Stimulated activated CD4-positive, alpha-beta T cell treated with anti-CD3 and anti-CD28 coated beads, Interleukin-15, amount 100 ng/mL, for 24 hours (primary cell): ENCODE measurements around the gene GNAT1.
A peak's percentile ranks its signal among the peaks of the same experiment; 100 is the strongest.

Experiments
- DNase-seq: peaks from one replicate; pipeline ENCODE4 v3.0.0-alpha.2; 2020

GNAT1 gene

GRCh38 chr3:50182533-50183099, 8.8 kb upstream of the GNAT1 start:
- DNase-seq, result no peak

GRCh38 chr3:50183755-50184154, 7.7 kb upstream of the GNAT1 start:
- DNase-seq, result no peak

- DNase-seq, result no peak
Measured at GRCh38 chr3:50184242-50184978, 7.0 kb upstream of the GNAT1 start.

- no peak for DNase-seq
Measured at GRCh38 chr3:50185230-50185629, 6.2 kb upstream of the GNAT1 start.

- DNase-seq, result no peak
Measured at GRCh38 chr3:50186096-50186495, 5.3 kb upstream of the GNAT1 start.

GRCh38 chr3:50187750-50188149, 3.7 kb upstream of the GNAT1 start:
- DNase-seq, result no peak

- peak; percentile 64 for DNase-seq
Measured at GRCh38 chr3:50189274-50189673, 2.1 kb upstream of the GNAT1 start.

GRCh38 chr3:50189989-50190388, 1.4 kb upstream of the GNAT1 start:
- DNase-seq, result no peak

- DNase-seq, result no peak
Measured at GRCh38 chr3:50192124-50192523, 714 bp downstream of the GNAT1 start.

- DNase-seq, result peak; percentile 87
Measured at GRCh38 chr3:50192689-50193141, 1.3 kb downstream of the GNAT1 start.

GRCh38 chr3:50193286-50193685, 1.9 kb downstream of the GNAT1 start:
- DNase-seq, result no peak

- no peak for DNase-seq
Measured at GRCh38 chr3:50193746-50194127, 2.3 kb downstream of the GNAT1 start.

GRCh38 chr3:50194128-50194902, 2.9 kb downstream of the GNAT1 start:
- DNase-seq, result peak; percentile 86

GRCh38 chr3:50194903-50195500, 3.6 kb downstream of the GNAT1 start:
- DNase-seq, result no peak

- no peak for DNase-seq
Measured at GRCh38 chr3:50195501-50196252, 4.3 kb downstream of the GNAT1 start.

- no peak for DNase-seq
Measured at GRCh38 chr3:50196253-50196801, 4.9 kb downstream of the GNAT1 start.

GRCh38 chr3:50201573-50202315, 10.3 kb downstream of the GNAT1 start:
- no peak for DNase-seq

GRCh38 chr3:50202353-50203112, 11.1 kb downstream of the GNAT1 start:
- no peak for DNase-seq

GRCh38 chr3:50203113-50203808, 11.9 kb downstream of the GNAT1 start:
- no peak for DNase-seq
